Measurements from ENCODE around the gene F5.

DNA sequence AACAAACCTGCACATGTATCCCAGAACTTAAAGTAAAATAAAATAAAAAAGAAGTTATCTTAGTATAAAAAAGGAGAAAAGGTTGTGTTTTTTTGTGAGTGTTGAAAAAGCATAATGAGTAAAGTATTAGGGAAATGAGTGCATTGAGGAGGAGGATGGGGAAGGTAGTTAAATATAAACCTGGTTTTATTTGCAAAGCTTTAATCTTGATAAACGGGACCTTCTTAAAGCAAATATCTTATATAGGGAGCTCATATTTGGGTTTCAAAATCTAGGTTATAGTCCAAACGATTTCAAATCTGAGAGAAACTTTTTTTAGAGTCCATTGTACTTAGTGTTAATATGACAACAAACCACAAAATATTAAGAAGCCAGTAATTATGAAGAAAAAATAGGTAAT is 78.9 kb downstream of the F5 start:
- TF ChIP-seq CTCF (IDR thresholded peaks at IDR 0.05), result no peak
- no peak for TF ChIP-seq POLR2A (IDR thresholded peaks at IDR 0.05)

All from lower leg skin (tissue), 3 donors.